Thymus (tissue), 11 donors: ENCODE results near the gene CCDC83. TPM values are rescaled to one million over a fixed set of nuclear protein-coding genes. Genes with fewer than 3 reads are reported as not detected.
"Not testable (repeated sequence)": the region's sequence is repeated elsewhere in the genome, so short reads cannot be mapped to it uniquely, and the experiment has no call there.

Source experiments
- DNase-seq, 9 donors: peaks; one replicate each; pipeline ENCODE4 v3.0.0-alpha.2; 2013; ENCODE audit warnings: low spot score in 9 of 9, low read depth in 6 of 9, missing footprints in 1 of 9
- H3K27ac ChIP-seq, 2 donors: one replicate each; pipeline ENCODE4 v1.5.1; 2013; ENCODE audit warnings: control low read depth in 1 of 2, low read depth in 1 of 2, low read length in 1 of 2, mild to moderate bottlenecking in 1 of 2, moderate library complexity in 1 of 2
- H3K27me3 ChIP-seq, 2 donors: one replicate each; pipeline ENCODE4 v1.5.1; 2013; ENCODE audit warnings: low read length in 1 of 2; ENCODE audit not compliant: control insufficient read depth in 2 of 2, insufficient read depth in 1 of 2
- H3K36me3 ChIP-seq, 2 donors: one replicate each; pipeline ENCODE4 v1.5.1; 2013; ENCODE audit warnings: low read length in 1 of 2, mild to moderate bottlenecking in 1 of 2, moderate library complexity in 1 of 2; ENCODE audit not compliant: control insufficient read depth in 2 of 2, insufficient read depth in 2 of 2
- H3K4me1 ChIP-seq, 2 donors: one replicate each; pipeline ENCODE4 v1.5.1; 2013; ENCODE audit warnings: low read length in 2 of 2; ENCODE audit not compliant: control insufficient read depth in 2 of 2, insufficient read depth in 2 of 2
- H3K4me3 ChIP-seq, 2 donors: one replicate each; pipeline ENCODE4 v1.5.1; 2013; ENCODE audit warnings: low read length in 2 of 2, control low read depth in 1 of 2, mild to moderate bottlenecking in 1 of 2
- H3K9me3 ChIP-seq, 2 donors: one replicate each; pipeline ENCODE4 v1.5.1; 2013; ENCODE audit warnings: low read length in 1 of 2, mild to moderate bottlenecking in 1 of 2; ENCODE audit not compliant: control insufficient read depth in 2 of 2, insufficient read depth in 1 of 2
- WGBS: extraction: QIAGEN DNeasy Blood & Tissue Kit; methylation state at CpG from one replicate; pipeline ENCODE4 v1.1.7; 2013; 5-methylcytosine and 5-hydroxymethylcytosine counted together
- polyA plus RNA-seq: library from polyadenylated mRNA; stranded (reverse); fragments of 200-250 nt; gene quantifications from one replicate; pipeline ENCODE4 v1.2.3, GENCODE V29; 2013
- total RNA-seq: library from RNA; stranded (reverse); fragments of 120-200 nt; gene quantifications from one replicate; pipeline ENCODE4 v1.2.4, GENCODE V29; 2013
- donor health status: healthy.

CCDC83 gene
- total and polyA plus RNA-seq, 2 donors, result 0.05 TPM; not detected in 1

DNA sequence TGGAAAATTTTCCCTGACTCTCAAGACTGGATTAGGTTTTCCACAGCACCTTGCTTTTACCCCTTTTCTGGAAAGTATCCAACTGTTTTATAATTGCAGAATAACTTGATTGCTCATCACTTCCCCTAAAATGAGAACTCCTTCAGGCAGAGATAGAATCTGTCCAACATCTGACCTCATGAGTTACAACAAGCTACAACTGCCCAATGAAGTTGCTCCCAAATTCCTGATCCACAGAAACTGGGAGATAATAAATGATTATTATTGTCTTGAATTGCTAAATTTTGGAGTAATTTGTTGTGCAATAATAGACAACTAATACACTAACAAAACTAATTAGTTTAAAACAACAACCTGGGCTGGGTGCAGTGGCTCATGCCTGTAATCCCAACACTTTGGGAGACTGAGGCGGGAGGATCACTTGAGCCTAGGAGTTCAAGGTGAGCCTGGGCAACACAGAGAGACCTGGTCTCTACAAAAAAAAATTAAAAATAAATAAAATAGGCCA is 10.0 kb upstream of the CCDC83 start:
- Histone ChIP-seq H3K27ac (no peak overlapping the region), H3K27me3 (no peaks in the 10 kb centered on the region), H3K4me1 (no peaks in the 10 kb centered on the region), H3K9me3 (no peaks in the 10 kb centered on the region), H3K4me3 (no peak overlapping the region), H3K36me3 (no peaks in the 10 kb centered on the region)
- no peak for DNase-seq
- 100% methylated on average over 1 of the region's 1 CpG for WGBS

DNA sequence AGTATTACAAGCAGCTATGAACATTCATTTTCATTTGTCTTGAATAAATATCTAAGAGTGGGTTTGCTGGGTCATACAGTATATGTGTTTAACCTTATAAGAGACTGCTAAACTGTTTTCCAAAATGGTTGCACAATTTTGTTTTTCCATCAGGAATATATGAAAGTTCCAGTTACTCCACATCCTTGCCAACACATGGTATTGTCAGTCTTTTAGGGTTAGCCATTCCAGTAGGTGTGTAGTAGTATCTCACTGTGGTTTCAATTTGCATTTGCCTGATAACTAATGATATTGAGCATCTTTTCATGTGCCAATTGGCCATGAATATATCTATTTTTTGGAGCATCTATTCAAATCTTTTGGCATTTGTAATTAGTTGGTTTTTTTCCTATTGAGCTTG is 7.7 kb upstream of the CCDC83 start:
- no peaks in the 10 kb centered on the region for H3K36me3 ChIP-seq
- no peaks in the 10 kb centered on the region for H3K9me3 ChIP-seq
- no peaks in the 10 kb centered on the region for H3K27me3 ChIP-seq
- H3K27ac ChIP-seq, result no peak overlapping the region
- no peaks in the 10 kb centered on the region for H3K4me1 ChIP-seq
- H3K4me3 ChIP-seq, result no peak overlapping the region
- no peak for DNase-seq

DNA sequence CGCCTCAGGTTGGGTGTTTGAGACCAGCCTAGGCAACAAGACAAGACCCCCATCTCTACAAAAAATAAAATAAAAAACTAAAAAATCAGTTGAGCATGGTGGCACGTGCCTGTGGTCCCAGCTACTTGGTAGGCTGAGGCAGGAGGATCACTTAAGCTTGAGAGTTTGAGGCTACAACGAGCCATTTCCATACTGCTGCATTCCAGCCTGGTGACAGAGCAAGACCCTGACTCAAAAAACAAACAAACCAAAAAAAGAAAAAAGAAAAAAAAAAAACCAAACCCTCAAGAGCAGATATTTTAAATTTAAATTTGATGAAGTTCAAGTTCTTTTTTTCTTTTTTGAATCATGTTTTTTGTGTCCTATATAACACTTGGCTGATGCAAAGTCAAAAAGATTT is 7.2 kb upstream of the CCDC83 start:
- Histone ChIP-seq H3K4me1 (no peaks in the 10 kb centered on the region), H3K4me3 (no peak overlapping the region), H3K27me3 (no peaks in the 10 kb centered on the region), H3K27ac (no peak overlapping the region), H3K9me3 (no peaks in the 10 kb centered on the region), H3K36me3 (no peaks in the 10 kb centered on the region)
- WGBS, result 95% methylated on average over 3 of the region's 3 CpGs
- no peak for DNase-seq

DNA sequence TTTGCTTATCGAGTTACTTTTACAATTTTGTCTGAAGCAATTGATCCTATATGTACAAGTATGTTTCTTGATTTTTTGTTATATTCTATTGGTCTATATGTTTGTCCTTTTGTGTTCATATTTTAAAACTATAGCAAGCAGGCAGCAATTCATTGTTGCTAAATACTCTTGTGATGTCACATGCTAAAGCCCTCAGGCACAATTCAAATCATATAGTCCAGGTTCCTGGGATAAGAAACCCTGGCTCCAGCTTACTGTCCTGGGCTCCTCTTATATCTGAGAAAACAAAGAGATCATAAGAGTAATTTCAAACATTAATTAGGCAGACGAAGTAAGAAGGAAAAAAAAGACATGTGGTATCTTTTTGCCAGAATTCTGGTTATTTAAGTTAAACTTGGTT is 6.6 kb upstream of the CCDC83 start:
- DNase-seq, result no peak
- Histone ChIP-seq H3K9me3 (no peaks in the 10 kb centered on the region), H3K27ac (no peak overlapping the region), H3K27me3 (no peaks in the 10 kb centered on the region), H3K36me3 (no peaks in the 10 kb centered on the region), H3K4me3 (no peak overlapping the region), H3K4me1 (no peaks in the 10 kb centered on the region)
- WGBS, result over 99% methylated on average over 2 of the region's 2 CpGs

DNA sequence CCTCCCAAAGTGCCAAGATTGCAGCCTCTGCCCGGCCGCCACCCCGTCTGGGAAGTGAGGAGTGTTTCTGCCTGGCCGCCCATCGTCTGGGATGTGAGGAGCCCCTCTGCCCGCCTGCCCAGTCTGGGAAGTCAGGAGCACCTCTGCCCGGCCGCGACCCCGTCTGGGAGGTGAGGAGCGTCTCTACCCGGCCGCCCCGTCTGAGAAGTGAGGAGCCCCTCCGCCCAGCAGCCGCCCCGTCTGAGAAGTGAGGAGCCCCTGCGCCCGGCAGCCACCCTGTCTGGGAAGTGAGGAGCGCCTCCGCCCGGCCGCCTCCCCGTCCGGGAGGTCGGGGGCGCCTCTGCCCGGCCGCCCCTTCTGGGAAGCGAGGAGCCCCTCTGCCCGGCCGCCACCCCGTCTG is 2.4 kb upstream of the CCDC83 start:
- H3K4me1 ChIP-seq, H3K4me3 ChIP-seq, H3K27ac ChIP-seq, DNase-seq, H3K9me3 ChIP-seq, H3K27me3 ChIP-seq, H3K36me3 ChIP-seq: not testable (repeated sequence)
- over 99% methylated on average over 33 of the region's 33 CpGs for WGBS

DNA sequence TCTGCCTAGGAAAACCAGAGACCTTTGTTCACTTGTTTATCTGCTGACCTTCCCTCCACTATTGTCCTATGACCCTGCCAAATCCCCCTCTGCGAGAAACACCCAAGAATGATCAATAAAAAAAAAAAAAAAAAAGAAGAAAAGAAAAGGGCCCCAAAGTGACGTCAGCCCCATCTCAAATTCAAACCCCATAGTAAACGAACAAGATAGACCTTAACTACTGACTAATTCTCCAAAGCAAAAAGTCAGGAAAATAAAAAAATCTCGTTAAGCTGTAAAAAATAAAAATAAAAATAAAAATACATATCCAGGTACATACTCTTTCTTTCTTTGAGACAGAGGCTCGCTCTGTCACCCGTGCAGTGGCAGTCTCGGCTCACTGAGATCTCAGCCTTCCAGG is 1.6 kb upstream of the CCDC83 start:
- not testable (repeated sequence) for H3K4me3 ChIP-seq, H3K9me3 ChIP-seq, H3K4me1 ChIP-seq, H3K27me3 ChIP-seq, H3K27ac ChIP-seq, H3K36me3 ChIP-seq, DNase-seq
- 98% methylated on average over 6 of the region's 7 CpGs for WGBS

DNA sequence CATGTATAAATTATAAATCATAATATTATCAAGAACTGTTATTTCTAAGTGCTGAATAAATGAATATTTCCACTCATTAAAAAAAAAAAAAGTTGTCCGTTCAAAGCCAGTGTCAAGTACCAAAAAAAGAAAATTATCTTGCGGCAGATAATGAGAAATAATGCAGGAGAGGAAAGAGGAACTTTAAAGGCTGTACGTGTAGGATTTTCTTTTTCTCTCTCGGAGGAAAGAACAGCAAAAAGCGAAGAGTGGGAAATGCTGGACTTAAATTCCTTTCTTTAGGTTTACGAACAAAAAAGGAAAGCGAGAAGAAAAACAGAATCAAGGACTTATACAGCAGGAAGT is 999 bp upstream of the CCDC83 start:
- Histone ChIP-seq H3K36me3 (no peaks in the 10 kb centered on the region), H3K9me3 (no peaks in the 10 kb centered on the region), H3K4me3 (peak overlapping the region; percentile 59 to 76), H3K27me3 (peaks cover 0 to 3% of the 10 kb centered on the region in 2 donors), H3K4me1 (peaks cover 4 to 7% of the 10 kb centered on the region in 2 donors), H3K27ac (peak overlapping the region; percentile 76 to 92)
- DNase-seq, result no peak
- 8% methylated on average over 7 of the region's 7 CpGs for WGBS

DNA sequence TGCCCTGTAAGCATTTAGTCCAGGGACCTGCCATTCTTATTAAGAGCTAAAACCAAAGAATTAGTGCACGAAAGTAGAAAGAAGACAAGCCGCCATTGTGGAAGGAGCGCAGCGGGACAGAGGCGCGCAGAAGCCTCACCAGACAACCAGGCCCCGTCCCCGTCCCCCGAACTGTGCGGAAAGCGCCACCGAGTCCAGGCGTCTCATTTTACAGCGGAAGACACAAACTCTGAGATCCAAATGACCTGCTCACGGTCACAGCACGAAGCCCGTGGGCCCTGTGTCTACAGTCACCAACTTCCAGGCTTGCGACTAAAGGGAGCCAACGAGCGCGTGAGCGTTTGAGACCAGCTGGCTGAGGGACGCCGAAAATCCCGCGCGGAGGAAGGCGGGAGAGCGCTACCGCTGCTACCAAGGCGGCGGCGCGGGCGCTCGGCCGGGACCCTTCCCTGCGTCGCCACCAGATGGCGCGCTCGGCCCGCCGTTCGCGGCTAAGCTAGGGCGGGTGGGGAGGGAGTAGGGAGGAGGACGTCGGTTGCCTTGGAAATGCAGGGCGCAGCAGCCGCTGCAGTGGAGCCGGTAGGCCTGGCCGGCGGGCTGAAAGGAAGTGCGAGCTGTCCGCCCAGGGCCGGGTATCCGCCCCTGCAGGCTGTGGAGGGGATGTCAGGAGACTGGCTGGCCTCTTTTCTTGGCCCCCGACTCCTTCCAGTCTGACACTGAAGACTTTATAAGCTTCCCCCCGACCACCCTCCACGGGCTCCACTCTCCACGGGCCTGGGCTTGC is 434 bp upstream of the CCDC83 start:
- no peaks in the 10 kb centered on the region for H3K36me3 ChIP-seq
- H3K27me3 ChIP-seq, result peaks cover 0 to 3% of the 10 kb centered on the region in 2 donors
- H3K4me3 ChIP-seq, result peak overlapping the region; percentile 59 to 76
- H3K4me1 ChIP-seq, result peaks cover 4 to 7% of the 10 kb centered on the region in 2 donors
- no peaks in the 10 kb centered on the region for H3K9me3 ChIP-seq
- peak; percentile 62 to 92 (median 80) for DNase-seq
- WGBS, result under 1% methylated on average over 62 of the region's 62 CpGs
- peak overlapping the region; percentile 76 to 92 for H3K27ac ChIP-seq

DNA sequence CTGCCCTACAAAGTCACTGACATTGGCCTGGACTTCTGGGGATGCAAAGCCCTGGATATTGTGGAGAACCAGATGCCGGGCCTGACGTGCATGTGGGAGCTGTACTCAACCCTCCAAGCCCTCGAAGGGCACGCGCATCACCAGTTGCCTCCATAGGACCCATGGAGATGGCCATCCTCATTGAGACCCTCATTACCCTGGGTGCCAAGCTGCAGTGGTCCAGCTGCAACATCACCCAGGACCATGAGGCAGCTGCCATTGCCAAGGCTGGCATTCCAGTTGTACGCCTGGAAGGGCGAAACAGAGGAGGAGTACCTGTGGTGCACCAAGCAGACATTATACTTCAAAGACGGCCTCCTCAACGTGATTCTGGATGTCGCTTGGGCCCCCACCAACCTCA is 1.9 kb downstream of the CCDC83 start:
- Histone ChIP-seq H3K27ac (no peak overlapping the region), H3K36me3 (no peaks in the 10 kb centered on the region), H3K4me1 (peaks cover 4 to 7% of the 10 kb centered on the region in 2 donors), H3K4me3 (no peak overlapping the region), H3K9me3 (no peaks in the 10 kb centered on the region), H3K27me3 (peaks cover 0 to 3% of the 10 kb centered on the region in 2 donors)
- DNase-seq, result no peak
- 87% methylated on average over 10 of the region's 10 CpGs for WGBS
